NCI-H2029 treated with DMSO at 0.1 percent for 48 hours (cell line): ENCODE data around the gene WLS.
"Not testable (repeated sequence)": the region's sequence is repeated elsewhere in the genome, so short reads cannot be mapped to it uniquely, and the experiment has no call there.

Source experiments
- DNase-seq: peaks from one replicate; lab custom pipeline; 2025; lab: John Stamatoyannopoulos, UW

The WLS gene

DNA sequence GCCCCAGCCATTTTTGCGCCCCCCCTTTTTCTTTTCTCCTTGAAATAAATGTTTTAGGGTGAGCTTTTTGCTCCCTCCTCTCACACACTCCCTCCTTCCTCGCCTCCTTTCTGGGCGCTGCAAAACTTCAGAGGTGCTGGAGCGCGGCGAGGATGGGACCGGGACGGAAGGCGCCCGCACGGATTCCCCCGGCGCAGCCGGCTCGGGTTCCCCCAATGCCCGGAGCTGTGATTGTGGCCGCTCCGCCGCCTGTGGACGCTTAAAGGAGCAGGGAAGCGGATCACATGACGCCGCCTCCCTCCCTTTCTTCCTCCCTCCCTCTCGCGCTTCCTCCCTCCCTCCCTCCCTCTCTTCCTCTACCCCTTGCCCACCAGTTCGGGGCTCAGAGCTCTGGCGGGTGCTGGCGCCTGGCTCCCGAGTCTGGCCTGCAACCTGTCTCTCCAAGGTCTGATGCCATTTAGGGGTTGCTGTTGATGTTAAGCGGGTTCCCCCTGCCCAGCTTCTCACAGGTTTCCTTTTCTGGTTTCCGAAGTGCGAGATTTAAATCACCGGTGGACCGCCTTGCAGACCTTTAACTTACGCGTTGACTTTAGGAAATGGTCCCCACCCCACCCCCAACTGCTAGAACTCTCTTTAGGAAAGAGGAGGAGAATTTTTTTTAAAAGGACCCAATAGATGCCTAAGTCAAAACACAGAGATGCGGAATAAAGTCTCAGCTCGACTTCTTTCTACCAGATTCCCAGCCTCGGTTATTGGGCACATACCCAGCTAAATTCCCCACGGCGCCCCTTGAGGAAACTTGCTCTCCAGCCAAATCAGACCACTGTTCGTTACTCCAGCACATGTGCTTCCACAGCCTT is at the start of gene WLS:
TSS of gene WLS (minus strand) at position 235 of the 860 bp plus-strand sequence. CDS start at position 11, 224 bp downstream.
- peak; percentile 53 for DNase-seq

DNA sequence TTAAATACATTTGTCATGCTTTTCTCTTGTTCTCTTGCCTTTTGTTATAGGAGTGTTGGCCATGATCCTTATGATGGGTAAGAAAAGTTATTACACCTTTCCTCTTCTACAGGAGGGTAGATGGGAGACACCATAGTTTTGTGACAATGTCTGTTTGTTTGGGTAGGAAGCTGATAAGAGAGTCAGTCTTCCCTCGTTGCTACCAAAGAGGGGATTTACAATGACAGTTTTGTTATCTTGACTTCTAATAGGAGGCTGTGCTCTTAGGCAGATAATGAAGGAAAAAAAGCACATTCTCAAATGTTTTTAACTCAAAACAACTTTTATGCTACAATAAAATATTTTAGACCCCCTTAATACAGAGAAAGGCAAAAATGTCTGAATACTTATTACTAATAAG is 48.0 kb upstream of the WLS start:
- no peak for DNase-seq

DNA sequence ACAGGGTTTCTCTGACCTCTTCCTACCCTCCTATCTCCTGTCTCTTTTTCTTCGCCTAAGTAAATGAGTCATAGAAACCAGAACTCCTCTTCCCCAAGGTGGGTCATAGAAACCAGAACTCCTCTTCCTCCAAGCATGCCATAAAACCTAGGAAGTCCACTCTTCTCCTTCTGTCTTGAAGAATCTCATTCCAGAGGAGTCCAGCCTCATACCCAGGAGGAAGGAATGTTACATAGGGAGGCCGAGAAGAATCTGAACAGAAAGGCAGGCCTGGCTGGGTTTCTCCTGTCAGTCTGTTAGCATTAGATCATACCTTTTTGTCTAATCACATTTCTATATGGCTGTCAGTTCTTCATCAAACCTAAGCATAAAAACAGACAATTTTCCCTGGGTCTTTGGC is 47.5 kb upstream of the WLS start:
- DNase-seq = no peak

DNA sequence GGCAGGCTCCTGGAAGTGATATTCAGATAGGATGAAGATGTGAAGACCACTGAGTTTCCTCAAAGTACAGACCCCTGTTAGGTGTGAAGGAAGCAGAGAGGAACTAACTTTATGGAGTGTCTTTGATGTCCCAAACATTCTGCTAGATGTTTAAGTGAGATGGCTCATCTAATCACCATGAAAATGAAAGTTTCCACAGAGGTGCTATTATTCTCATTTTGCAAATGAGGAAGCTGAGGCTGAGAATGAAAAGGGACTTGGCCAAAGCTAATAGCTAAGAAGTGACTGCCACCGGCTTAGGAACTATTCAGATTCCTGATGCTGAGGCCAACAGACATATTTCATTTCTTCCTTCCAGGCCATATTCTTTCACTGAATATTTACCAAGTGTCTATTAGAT is 45.9 kb upstream of the WLS start:
- no peak for DNase-seq

DNA sequence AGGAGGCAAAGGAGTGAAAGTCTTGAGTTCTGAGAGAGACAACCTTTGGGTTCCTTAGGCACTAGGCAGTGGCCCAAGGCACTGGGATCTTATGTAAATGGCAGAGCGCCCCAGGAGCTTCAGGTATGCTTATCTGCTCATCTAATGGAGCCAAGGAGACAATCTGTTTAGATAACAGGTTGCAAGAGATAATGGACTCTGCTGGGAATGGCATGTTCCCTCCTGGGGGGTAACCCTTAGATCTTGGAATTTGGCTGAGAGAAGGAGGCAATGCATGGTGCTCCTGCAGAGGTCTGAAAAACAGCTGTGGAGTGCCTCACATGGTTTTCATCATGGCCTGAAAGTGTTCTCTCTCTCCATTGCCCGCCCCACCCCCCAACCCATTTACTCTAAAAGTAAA is 44.1 kb upstream of the WLS start:
- DNase-seq = no peak

DNA sequence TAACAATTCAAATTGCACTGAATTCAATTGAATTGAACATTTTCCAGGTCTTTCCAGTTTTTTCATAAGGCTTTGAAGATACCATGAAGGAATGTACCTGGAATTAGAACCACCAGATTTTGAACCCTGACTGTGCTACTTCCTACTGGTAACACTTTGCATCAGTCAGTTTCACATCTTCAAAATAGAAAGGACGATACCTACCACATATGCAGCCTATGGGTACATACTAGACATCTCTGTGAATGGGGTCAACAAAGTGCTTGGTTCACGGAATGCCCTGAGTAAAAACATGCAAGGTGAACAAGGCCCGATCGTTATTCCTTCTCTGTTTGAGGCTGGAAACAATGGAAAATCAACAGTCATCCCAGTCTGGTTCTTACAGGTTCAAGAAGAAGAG is 41.2 kb upstream of the WLS start:
- DNase-seq = no peak

DNA sequence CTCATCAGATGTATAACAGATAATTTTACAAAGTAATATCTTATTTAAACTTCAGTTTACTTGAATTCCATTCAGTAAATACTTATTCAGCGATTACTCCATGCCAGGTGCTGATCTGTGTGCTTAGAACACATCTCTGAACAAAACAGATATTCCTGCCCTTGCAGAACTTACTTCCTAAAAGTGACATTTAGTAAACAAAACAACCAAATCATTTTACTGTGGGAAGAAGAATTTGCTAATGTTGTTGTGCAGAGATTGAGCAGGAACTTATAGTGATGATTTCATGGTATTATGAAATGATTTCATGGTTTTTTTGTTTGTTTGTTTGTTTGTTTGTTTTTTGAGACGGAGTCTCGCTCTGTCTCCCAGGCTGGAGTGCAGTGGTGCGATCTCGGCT is 39.3 kb upstream of the WLS start:
- DNase-seq = no peak

DNA sequence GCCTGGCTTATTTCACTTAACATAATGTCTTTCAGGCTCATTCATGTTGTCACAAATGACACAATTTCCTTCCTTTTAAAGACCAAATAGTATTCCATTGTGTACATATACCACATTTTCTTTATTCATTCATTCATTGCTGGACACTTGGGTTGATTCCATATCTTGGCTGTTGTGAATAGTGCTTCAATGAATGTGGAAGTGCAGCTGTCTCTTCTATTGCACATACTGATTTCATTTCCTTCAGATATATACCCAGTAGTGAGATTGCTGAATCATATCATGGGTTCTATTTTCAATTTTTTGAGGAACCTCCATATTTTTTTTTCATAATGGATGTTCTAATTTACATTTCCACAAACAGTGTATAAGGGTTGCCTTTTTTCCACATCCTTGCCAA is 38.6 kb upstream of the WLS start:
- DNase-seq = no peak

DNA sequence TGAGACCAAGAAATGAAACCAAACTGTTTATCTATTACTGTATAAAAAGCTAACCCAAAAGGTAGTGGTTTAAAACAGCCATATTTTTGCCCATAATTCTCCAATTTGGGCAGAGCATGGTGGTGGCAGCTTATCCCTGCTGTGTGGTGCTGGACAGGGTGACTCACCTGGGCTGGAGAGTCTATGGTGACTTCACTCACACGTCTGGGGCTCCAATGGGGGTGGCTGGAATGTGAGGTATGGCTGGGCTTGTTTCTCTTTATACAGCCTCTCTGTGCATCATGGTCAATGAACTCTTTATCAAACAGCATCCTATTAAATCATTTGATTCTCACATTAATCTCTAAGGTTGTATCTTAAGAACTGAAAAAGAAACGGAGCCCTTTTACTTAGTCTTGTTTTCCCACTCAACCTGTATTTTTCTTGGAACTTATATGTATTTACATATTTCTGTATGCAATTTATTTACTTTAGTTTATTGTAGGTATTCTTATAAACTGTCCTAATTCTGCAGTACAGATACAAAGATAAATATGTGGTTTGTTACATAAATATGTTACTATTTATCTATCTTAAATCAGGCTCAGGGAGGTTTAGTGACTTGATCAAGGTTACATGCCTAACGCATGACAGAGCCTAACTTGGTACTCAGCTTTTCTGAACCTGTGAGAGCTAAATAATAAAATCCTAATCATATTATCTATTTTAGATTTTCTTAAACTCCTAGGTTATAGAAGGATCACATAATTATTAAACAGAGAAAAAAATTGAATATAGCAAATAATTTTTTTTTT is 37.5 kb upstream of the WLS start:
- no peak for DNase-seq

DNA sequence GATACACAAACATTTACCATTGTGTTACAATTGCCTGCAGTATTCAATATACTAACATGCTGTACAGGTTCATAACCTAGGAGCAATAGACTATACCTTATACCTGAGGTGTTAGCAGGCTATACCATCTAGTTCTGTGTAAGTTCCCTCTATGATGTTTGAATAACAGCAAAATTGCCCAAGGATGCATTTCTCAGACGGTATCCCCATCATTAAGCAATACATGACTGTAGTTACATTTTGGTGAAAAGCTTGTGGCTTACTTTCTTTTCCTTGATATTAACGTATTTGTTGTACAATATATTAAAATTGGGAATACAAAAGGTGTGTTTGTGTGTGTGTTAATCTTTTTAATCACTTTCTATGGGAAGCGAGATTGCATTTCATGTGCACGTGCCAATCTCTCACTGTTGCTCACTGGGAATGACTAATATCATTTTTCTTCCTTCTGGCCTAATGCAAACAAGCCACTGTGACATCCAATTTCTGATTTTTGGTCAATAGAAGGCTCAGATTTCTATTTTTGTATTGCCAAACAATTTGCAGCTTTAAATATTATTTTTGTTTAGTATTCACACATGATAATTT is 36.7 kb upstream of the WLS start:
- no peak for DNase-seq

DNA sequence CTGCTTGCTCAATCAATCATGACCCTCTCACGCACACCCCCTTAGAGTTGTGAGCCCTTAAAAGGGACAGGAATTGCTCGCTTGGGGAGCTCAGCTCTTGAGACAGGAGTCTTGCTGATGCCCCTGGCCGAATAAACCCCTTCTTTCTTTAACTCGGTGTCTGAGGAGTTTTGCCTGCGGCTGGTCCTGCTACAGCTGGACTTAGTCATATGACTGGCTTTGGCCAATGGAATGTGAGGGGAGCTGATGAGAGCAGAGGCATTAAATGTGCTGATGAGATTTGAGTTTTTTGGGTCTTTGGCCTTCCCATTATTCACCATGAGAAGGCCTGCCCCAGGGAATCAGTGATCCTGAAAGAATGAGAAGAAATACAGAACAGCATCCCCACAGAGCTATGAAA is 24.5 kb upstream of the WLS start:
- DNase-seq = not testable (repeated sequence)

DNA sequence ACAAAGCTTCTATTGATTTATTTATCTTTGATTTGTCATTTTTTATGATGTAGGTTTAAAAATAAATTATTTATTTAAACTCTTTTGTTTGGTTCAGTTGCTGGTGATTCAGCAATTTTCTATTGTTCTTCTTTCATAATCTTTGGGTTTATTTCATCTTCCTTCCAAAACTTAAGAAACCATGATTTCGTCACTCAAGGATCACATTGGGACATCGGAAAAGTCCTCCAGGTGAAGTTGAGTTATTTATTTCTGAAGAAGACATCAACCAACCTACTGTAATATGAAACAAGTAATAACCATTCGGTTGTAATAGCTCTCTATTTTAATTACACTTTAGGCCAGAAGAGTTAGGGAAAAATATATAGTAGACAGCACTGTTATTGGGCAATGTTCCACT is 23.0 kb upstream of the WLS start:
- DNase-seq = no peak

DNA sequence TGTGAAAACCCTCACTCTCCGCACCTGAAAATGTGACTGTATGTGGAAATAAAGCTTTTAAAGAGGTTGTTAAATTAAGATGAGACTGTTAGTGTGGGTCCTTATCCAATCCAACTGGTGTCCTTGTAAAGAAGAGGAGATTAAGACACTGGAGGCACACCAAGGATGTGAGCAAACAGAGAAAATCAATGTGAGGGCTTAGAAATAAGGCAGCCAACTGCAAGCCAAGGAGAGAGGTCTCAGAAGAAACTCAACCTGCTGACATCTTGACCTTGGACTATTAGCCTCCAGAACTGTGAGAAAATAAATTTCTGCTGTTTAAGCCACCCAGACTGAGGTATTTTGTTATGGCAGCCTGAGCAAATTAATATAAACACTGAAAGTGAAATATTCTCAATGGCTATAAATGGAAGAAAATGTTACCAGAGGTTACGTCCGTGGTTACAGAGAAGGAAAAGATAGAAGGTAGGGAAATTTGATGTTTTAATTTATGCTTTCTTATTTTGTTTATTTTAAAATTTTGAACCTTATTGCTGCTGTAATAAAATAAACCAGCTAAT is 22.4 kb upstream of the WLS start:
- no peak for DNase-seq

DNA sequence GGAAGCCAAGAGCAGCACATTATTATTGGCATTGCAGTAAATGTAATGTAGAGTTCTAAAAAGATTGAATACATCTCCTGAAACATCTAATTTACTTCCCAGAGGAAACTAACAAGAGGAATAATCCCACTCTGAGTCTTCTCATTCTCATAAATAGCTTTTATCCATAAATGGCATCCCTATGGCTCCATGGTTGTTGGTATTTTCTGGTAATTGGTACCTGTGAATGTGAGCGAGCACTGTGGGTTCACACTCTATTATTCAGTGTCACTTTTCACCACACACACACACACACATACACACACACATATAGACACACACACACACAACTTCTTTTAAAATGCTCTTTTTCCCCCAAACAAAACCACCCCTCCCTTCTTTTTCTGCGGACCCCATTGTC is 4.7 kb upstream of the WLS start:
- DNase-seq = no peak

DNA sequence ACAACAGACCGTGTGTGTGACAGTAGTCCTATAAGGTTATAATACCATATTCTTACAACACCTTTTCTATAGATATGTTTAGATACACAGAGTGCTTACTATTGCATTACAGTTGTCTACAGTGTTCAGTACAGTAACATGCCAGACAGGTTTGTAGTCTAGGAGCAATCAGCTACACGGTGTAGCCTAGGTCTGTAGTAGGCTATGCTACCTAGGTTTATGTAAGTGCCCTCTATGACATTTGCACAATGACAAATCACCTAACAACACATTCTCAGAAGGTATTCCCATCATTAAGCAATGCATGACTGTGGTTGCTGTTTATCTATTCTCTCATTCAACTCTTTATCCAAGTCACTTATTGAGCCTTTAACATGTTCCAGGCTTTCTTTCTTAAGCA is 1.8 kb upstream of the WLS start:
- DNase-seq = no peak

DNA sequence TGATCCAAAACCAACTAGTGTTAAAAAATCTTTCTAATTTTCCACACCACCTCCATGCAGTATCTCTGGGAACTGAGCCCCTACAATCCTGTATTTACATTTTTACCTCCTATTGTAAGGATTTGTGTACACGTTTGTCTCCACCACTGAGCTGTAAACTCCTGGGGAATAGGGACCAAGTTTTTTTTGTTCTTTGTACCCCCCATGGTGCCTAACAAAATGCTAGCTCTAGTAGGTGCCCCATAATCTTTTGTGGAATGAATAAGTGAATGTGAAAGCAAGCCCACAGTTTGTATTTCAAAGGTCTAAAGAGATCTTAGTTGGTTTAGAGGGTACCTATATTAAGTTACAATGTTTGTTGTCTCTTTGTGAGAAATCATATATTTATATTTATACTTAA is 879 bp upstream of the WLS start:
- no peak for DNase-seq

DNA sequence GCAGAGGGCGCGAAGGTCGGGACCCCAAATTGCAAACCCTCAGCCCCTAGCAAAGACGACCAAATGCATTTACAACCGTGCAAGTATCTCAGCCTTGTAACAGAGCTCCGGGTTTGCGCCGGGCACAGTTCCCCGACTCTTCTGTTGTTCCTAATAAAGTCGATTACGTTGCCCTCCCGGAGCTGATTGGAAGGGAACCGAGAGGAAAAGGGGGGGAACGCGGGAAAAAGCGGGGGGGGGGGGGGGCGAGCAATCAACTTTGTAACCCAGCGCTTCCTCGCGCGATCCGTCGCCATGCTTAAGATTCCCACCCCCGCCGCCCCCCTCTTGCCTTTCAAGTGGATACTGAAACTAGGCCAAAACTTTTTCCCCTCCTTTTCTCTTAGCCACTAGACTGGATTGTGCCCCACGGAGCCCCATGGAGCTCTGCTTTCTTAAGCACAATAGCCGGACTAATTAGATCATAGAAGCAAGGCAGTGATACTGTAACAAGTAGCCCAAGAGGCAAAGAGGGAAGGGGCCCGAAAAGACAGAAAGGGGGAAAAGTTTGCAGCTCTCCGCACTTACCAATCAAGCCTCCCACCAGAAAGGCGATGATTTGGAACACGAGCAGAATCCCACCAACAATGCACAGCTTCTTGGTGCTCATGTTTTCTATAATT is 565 bp downstream of the WLS start:
- peak; percentile 81 for DNase-seq

DNA sequence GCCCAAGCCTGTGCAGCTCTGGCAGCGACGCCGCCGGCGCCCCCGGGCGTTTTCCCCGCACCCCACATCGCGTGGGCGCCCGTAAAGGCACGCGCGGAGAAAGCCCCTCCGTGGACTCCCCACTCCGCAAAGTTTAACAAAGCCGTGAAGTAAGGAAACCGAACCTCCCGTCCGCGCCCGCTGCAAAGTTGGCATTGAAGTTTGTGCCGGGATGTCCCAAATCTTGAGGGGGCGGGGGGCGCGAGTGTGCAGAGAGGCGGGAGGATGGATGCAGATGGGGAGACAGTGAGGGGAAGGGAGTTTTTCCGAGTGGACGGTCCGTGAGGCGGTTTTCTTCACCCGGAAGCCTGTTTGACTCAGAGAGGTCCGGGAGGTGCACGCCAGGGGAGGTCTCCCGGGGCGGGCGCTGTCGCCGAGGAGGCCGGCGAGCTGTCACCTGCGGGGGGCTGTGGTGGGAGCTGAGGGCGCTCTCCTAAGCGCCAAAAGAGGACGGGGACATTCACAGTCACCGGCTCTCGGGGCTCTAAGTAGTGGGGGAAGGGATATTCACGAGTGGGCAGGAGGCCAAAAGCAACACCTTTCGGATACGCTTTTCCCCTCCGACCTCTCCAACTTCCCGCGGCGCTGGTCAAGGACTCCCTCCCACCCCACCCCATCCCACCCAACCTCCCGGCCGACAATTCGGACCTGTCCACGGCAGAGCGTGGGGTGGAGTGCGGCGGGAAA is 1.3 kb downstream of the WLS start:
- DNase-seq = no peak

DNA sequence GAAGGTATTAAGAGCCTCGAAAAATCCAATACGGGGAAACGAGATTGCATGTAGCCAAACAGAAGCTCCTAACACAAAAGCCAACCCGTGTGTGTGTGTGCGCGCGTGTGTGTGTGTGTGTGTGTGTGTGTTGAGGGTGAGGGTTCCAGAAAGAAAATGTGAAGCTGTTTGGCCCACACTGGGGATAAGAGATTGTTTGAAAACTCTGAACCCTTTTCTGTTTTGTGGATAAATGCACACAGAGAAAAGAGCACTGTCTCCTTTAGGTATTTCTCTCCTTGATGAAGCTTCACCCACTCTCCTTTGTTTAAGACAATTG is 1.9 kb downstream of the WLS start:
- DNase-seq = peak; percentile 55

DNA sequence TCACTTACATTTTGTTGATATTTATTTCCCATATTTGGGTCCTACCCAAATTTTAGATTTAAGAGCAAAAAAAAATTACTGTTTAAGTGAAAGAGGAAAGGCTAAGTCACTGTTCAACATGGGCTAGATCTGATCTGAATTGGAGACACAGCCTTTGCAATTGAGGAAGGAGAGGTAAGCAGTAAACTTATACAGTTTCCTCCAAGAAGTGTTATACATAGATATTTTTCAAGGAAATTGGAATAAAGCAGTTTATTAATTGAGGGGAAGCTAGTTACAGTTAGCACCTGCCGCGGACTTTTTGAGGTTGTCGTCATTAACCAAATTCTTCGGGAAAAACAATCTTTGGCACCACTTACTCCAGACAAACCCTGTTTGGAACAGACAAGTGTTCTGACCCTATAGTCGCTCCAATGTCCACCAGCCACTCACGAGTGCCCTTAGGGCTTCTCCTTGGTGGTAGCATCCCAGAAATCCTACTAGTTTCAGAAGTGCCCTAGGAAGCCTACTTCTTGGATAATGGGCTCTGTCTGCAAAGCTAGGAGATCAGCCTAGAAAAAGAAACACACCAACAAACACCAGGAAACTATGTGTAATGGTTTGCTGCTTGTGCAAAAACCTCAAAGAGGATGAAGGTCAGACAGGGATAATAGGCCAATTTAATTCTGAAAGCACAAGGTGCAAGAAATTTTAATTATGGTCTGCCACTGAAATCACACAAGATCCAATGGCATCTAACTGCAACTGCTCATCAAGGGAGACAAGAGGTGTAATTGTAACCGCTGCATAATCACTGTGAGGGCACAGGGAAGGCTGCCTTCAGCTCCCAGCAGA is 2.5 kb downstream of the WLS start:
- DNase-seq = no peak

DNA sequence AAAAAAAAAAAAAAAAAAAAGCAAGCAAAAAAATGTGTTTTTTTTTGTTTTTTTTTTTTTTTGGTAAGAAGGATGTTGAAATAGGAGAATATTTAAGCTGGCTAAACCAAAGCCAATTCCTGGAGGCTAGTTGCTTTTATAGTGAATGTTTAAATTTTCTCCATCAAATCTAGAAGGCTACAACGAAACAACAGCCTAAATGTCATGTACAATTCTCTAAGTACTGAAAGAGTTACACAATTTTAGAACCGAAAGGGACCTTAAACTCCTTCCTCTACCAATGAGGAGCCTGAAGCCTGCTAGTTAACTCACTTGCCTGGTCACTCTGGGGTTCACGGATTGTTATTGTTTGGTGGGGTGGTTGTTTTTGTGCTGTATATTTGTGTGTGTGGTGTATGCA is 3.5 kb downstream of the WLS start:
- no peak for DNase-seq
